Endometrial microvascular endothelial cells (primary cell): ENCODE measurements around the gene SMTN. TPM values are rescaled to one million over a fixed set of nuclear protein-coding genes. Genes with fewer than 3 reads are reported as not detected.
"Not testable (repeated sequence)": the region's sequence is repeated elsewhere in the genome, so short reads cannot be mapped to it uniquely, and the experiment has no call there.

ENCODE experiments used
- in situ Hi-C: cut with HindIII; loops from 2 replicates; pipeline ENCODE4 v1.10.0; 2017; ENCODE audit warnings: low sequenced_read_pairs, low pct_unique_long_range_greater_than_20kb; ENCODE audit errors: inconsistent ontology term
- total RNA-seq: library from RNA; depleted of rRNA; stranded (reverse); fragments of >200 nt; gene quantifications from one replicate; pipeline ENCODE4 v1.2.3, GENCODE V29; 2015; ENCODE audit errors: inconsistent ontology term

SMTN gene
- total RNA-seq, 1 donor from 2014 or later: 275 TPM

DNA sequence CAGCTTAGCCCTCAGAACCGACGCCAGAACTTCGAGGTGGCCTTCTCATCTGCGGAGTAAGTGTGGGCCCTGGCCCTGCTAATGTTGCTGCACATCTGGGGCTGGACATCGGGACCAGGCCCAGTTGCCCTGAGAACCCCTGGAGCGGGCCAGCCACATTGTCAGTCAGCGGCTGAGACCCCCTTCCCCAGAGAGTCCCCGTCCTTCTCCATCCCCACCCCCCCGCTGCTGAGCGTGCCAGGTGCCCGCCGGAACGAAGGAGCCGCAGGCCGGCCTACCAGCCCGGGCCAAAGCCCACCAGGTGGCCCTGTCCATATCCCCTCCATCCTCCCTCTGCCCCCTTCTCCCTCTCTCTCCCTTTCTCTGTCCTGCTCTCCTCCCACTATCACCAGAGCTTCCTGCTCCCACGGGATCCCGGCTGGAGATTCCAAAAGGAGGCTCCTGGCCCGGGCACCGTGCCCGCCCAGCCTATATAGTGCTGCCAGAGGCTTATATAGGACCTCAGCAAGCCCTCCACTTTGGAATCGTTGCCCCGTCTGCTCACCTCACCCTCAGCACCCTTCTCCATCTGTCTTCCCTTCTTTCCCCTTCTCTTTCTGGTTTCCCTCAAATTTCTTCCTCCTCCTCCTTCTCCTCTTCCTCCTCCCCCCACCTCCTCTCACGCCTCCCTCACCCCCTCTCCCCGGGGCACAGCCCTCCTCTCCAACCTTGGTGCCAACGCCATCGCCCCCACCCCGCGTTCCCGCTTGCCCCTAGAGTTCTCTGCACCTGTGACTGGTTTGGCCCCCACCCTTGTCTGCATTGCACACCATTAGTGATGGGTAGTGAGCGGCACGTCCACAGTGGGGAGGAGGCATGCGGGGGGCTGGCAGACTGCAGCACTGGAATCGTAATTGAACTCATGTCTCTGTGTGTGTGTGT, 19.0 kb downstream of the SMTN start:
- in situ Hi-C loops: no loop called here

DNA sequence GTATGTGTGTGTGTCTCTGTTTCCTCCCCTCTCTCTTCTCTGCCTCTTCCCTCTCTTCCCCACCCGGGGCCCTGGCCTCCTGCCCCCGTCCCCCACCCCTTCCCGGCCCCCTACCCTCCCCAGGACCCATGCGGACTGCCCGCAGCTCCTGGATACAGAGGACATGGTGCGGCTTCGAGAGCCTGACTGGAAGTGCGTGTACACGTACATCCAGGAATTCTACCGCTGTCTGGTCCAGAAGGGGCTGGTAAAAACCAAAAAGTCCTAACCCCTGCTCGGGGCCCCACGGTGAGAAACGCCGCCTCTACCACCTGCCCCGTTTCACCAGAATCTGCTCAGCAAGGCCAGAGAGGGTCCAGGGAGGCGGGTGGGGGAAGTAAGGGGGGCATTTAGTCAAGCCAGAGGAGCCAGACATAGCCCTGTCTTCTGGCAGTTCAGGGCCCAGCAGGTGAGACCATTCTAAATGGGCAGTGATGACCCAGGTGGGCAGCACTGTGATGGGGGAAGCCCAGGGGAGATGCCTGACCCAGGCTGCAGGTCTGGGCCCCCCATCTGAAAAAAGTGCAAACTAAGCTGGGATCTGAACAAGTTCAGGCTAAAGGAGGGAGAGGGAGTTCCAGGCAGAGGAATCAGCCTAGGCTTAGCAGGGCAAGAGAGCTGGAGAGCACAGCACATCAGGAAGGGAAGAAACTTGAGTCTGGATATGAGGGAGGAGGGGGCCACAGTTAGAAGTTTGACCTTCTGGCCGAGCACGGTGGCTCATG, 19.8 kb downstream of the SMTN start:
- in situ Hi-C loops: no loop called here

DNA sequence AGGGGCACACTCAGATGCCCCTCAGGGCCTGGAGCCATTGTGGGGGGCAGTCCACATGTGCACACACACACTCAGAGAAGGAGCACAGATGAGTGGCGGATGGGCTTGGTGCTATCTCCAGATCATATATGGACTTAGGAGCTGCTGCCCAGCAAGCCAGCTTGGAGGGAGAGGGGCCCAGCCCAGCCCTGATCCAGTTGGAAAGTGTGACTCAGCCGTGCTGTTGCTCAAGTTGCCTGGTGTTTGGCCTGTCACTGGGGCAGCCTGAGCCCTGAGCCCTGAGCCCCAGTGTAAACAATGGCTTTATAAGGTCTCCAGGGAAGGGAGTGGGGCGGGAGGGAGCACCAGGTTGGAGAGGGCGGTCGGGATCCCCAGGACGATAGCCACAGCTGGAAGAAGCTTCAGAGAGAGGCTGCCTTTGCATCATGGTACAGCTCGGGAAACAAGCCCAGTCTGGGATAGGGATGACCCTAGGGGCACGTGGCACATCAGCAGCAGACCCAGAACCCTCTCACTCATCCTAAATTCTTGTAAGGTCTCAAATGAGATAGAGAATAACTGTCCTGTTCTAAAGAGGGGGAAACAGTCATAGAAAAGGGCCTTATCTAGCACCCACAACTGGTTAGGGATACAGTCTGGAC, 21.4 kb downstream of the SMTN start:
- in situ Hi-C loops: no loop called here

DNA sequence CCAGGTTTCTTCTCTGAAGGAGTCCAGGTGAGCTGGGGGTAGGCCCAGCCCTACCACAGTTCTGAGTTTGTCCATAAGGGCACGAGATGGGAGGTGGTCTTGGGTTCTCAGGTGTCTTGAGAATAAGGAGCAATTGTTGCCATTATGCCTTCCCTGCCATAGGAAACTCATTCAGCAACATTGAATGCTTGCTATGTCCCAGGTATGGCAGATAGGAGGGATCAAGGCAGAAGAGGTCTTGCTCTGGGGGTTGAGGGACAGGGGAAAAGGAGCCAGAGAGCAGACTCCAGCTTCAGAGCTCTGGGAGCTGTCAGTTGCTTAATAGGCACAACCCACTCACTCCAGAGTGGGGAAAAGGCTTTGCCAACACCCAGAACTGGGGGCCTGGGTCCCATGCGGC, 22.0 kb downstream of the SMTN start:
- in situ Hi-C loops: no loop called here

DNA sequence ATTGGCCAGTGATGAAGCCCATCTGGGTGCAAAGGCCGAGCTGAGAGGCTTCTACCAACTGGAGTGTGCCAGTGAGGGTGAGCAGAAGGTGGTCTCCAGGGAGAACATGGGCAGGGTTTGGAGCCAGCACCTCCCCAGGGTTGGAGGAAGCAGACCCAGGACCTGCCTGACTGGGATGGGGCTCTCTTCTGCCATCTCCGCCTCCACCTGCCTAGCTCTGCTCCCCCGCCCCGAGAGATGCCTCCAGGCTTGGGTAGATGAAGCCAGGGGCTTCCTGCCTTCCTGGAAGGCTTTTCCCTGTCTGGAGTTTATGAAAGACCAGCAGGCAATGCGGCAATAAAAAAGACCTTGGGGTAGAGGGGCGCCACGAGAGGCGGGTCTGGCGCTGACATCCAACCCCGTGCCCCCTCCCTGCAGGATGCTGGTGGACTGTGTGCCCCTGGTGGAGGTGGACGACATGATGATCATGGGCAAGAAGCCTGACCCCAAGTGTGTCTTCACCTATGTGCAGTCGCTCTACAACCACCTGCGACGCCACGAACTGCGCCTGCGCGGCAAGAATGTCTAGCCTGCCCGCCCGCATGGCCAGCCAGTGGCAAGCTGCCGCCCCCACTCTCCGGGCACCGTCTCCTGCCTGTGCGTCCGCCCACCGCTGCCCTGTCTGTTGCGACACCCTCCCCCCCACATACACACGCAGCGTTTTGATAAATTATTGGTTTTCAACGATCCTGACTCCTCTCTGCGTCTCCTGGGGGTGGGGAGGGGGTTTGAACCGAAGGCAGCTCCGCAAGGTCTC, 23.0 kb downstream of the SMTN start:
- in situ Hi-C loops: no loop called here

DNA sequence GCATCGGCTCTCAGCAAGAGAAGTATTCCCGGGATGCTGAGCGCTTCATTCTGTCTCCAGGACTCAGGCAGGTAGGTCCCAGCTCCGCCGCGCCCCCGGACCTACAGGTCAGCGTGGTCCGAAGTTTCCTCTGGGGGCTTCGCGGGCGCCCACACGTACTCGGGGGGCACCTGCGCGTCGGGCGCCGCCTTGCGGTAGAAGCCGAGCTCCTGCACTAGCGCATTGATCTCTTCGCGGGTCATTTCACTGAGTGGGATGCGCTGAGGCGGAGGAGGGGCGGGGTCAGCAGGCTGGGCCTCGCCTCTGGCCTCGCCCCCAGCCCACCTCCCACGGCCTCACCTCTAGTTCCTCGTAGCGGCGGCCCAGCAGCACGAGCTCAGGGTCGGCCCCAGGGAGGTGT, 23.8 kb downstream of the SMTN start:
- in situ Hi-C loops: no loop called here

DNA sequence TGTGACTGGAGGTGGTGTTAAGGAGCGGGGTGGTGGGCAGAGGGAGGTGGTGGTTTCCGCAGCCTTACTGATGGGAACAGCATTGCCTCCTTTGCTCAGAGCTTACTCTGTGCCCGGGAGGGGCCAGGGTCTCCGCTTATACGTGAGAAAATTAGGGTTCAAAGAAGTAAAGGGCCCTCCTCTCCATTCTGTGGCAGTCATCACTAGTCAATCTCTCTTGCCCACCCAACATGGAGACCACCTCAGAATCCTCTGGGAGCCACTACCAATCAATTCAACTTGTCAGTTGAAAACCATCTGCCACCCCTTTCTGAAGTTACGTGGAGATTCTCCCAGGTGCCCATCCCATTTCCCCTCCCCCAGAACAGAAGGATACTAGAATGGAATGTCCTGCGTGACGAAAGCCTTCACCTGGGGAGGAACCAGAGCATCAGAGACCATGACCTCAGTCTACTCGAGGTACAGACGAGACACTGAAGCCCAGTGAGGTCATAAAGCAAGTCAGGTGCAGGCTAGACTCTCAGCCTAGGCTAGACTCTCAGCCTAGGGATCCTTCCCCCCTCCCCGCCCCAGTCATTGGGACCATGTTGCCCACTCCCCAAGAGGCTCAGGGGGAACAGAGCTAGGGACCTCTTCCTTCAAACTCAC, 24.3 kb downstream of the SMTN start:
- in situ Hi-C loops: no loop called here

DNA sequence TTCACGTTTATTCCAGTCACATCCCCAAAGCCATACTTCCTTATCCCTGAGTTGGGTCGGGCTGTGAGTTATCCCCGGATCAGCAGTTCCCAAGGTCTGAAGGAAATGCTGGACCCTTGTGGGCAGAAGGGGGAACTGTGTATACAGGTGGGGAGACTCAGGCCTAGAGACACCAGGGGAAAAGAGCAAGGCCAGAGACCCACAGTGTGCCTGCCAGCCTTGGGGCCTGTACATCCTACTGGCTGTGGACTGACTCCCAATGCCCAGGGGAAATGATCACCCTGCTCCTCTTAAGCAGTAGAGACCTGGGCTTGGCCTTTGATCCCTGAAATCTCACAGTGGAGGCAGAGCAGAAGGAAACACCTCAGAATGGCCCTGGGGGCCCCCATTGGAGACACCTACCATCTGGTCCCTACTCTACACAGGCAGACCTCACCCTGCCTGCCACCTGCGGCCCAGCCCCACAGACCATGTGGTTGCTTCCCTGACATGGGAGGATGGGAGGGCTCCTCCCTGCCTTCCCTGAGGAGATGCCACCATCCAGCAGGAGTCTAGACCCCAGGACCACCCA, 25.0 kb downstream of the SMTN start:
- in situ Hi-C loops: no loop called here

DNA sequence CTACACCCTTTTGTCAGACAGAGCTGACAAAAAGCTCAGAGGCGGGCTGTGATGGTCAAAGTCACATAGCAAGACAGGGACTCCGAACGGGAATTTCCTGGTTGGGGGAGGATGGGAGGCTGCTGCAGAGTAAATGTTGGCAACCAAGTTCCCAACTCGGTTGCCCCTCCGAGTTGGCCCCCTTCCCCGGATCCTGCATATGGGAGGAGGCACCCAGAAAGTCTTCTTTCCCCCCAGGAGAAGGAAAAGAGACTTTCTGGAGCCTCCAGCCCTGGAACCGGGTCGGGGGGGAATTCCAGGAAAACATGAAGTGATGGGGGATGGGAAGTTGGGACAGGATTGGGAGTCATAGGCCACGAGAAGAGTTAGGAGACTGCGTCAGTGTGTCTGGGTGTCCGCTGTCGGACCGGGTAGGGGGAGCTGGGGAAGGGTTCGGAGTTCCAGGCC, 25.6 kb downstream of the SMTN start:
- in situ Hi-C loops: no loop called here

DNA sequence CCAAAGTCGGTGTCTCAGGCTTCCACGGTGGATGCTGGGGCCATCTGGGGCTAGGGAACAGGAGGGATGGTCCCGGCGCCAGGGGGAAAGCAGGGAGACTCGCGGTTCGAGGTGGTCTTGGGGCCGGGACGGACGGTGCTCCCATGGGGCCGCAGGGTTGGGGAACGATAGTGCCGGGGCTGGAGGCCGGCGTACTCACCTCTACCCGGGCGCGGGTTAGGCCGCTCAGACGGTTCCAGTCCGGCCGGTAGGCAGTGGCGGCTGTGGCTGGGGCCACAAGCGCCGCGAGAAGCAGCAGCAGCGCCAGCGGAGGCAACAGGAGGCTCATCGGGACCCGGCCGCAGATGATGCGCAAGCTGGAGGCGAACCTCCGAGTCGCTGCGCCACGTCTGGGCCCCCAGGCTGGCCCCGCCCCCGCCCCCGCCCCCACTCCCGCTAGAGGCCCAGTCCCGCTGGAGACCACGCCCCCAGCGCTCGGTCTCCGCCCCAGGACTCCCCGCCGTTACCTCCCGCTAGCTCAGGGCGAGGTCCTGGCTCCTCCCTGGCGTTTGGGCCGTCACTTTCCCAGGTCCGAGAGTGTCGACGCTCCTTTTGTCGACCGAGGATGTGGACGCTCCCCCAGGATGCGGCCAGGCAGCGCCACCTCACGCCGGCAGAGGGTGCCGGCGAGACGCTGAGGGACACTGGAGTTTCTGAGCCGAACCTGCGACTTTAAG, 26.2 kb downstream of the SMTN start, which contains the start of gene SELENOM:
Gene SELENOM, minus strand, starts transcription at position 391 of the 716 bp plus-strand sequence. Its CDS starts 63 bp downstream, at position 328.
- in situ Hi-C loops: no loop called here

DNA sequence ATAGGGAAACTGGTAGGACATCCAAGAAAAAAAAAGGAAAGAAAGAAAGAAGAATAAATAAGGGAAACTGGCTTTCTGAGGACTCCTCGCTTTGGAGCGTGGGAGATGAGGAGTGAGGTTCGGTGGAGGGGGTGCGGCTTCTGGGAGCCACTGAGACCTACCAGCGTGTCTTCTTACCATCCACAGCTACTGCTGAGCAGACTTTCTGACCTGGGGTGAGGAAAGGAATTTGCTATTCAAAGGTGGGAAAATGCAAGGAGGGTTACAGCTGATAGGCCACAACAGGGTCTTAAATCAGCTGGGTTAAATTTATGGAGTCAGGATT, 26.7 kb downstream of the SMTN start:
- in situ Hi-C loops: no loop called here

DNA sequence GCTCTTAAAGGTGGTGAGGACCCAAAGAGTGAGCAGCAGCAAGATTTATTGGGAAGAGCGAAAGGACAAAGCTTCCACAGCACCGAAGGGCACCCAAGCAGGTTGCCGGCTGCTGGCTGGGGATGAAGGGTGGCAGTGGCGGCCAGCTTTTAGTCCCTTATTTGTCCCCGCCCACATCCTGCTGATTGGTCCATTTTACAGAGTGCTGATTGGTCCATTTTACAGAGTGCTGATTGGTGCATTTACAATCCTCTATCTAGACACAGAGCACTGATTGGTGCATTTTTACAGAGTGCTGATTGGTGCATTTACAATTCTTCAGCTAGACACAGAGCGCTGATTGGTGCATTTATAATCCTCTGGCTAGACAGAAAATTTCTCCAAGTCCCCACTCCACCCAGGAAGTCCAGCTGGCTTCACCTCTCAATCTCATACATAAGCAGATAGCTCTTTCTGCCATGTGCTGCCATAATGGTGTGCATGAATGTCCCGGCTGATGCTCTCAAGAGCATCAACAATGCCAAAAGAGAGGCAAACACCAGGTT, 31.5 kb downstream of the SMTN start:
- in situ Hi-C loops: not testable (repeated sequence)

DNA sequence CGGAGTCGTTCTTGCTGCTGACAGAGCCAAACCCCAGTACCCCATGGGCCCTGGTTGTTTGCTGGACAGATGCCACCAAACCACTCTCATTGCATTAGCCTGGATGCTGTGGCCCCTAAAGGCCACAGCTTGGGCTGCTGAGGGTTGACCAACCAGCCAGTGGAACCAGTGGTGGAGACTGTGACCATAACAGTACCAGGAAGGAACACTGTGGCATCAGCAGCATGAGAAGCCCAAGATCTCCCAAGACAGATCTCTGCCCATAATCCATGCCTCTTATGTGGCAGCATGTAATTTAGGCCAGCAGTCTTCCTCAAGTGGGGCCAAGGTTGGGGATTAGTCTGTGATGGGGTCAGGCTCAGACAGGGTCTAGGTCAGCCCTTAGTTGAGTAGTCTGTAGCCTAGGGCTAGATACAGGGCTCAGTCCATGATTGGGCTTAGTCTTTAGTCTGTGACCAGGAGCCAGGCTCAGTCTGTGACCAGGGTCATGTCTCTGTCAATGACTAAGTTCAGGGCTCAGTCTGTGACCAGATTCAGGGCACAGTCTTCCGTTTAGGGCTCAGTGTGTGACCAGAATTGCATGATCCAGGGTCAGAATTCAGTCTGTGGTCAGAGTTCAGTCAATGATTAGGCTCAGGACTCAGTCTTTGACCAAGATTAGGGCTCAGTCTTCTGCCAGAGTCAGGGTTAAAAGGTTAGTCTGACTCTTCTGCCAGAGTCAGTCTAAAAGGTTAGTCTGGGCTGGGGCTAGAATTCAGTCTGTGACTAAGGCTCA, 37.1 kb downstream of the SMTN start:
- in situ Hi-C loops: no loop called here

DNA sequence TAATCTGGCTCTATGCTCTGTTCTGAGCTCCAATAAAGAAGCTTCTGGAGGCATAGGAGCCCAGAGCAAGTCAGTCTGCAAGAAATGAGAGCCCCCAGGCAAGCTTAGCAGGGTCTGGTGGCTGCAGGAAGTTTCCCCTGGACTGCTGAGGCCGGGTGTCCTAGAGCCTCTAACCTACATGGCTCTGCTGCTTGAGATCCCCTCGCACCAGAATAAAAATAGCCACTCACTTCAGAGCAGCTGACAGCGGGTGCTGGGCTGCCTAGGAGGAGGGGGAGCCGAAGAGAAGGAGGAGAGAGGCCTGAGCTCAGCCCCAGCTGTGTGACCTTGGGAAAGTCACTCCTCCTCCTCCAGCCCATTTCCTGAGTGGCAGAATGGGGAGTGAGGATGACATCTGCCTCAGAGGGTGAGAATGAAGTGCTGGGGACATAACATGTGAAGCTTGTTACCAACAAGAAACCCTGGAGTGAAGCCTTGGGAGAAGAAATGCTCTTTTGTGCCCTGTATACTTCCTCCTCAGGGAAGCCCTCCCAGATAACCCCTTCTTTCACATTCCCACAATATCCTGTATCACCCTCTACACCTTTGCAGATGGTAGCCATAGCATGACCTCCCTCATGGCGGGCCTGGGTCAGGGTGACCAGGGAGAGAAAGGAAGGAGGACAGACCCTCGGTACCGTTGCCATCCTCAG, 38.1 kb downstream of the SMTN start:
- in situ Hi-C loops: no loop called here

DNA sequence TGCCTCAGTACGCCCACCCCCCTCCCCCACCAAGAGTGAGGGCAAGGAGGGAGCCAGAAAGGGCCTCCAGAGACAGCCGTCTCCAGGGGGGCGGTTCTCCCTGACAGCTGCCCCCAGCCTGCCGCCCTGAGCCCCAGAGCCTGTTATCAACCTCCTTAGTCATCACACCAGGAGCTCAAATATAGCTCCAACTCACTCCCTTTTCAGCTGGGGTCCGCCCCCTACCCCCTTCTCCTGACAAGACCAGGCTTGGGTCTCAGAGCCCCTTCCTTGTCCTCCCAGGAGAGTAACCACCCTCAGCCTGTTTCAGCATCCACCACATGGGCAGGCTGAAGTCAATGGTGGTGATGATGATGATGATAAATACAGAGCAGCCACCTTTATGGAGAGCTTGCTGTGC, 39.1 kb downstream of the SMTN start:
- in situ Hi-C loops: no loop called here

DNA sequence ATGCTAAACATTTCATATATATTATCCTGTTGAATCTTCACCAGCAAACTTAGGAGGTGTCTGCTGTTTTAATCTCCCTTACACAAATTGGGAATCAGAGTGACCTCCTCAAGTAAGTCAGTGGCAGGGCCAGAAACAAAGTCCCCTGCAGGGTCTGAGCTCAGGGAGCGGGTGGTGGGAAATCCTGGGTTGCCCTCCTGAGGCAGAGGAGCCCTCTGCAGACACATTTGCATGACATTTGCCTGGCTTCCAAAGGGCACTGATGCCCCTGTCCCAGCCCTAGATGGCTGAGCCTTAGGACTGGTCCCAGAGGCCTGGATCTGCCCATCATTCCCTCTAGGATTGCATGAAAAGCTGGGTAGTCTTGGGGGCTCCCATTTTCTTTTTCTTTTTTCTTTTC, 39.5 kb downstream of the SMTN start:
- in situ Hi-C loops: no loop called here
